Measurements from ENCODE around the gene KCNK5. TPM values are rescaled to one million over a fixed set of nuclear protein-coding genes. Genes with fewer than 3 reads are reported as not detected.

The KCNK5 gene
- polyA plus RNA-seq (2012; ENCODE audit: insufficient read length, low read depth), result 0.31 TPM

- TF ChIP-seq POLR2AphosphoS5 (IDR thresholded peaks at IDR 0.05; ENCODE audit: low read depth, low read length), result no peak
- TF ChIP-seq TAF1 (IDR thresholded peaks at IDR 0.05; ENCODE audit: borderline replicate concordance, insufficient read depth, low read length), result no peak
- no peak for TF ChIP-seq FOXP2 (optimal IDR thresholded peaks at IDR 0.05; ENCODE audit: borderline replicate concordance, extremely low read depth, extremely low read length, insufficient read depth)
- TF ChIP-seq SIN3A (IDR thresholded peaks at IDR 0.05; ENCODE audit: borderline replicate concordance, insufficient read depth, low read length), result no peak
- no peak for TF ChIP-seq REST (IDR thresholded peaks at IDR 0.05; ENCODE audit: insufficient read depth in 1 of 2, low read depth in 2 of 2, low read length in 2 of 2)
Observed at GRCh38 chr6:39228992-39229767, at the start of gene KCNK5. TSS of gene KCNK5 (minus strand) at chr6:39229475. CDS start at chr6:39229111, 364 bp downstream.

GRCh38 chr6:39276379-39276995 is 47.2 kb upstream of the KCNK5 start:
- no peak for TF ChIP-seq FOXP2 (optimal IDR thresholded peaks at IDR 0.05; ENCODE audit: borderline replicate concordance, extremely low read depth, extremely low read length, insufficient read depth)
- no peak for TF ChIP-seq POLR2AphosphoS5 (IDR thresholded peaks at IDR 0.05; ENCODE audit: low read depth, low read length)
- TF ChIP-seq SIN3A (IDR thresholded peaks at IDR 0.05; ENCODE audit: borderline replicate concordance, insufficient read depth, low read length), result no peak

- TF ChIP-seq SIN3A (IDR thresholded peaks at IDR 0.05; ENCODE audit: borderline replicate concordance, insufficient read depth, low read length) (no peak), TAF1 (IDR thresholded peaks at IDR 0.05; ENCODE audit: borderline replicate concordance, insufficient read depth, low read length) (no peak), POLR2AphosphoS5 (IDR thresholded peaks at IDR 0.05; ENCODE audit: low read depth, low read length) (no peak), REST (IDR thresholded peaks at IDR 0.05; ENCODE audit: insufficient read depth in 1 of 2, low read depth in 2 of 2, low read length in 2 of 2) (no peak), FOXP2 (optimal IDR thresholded peaks at IDR 0.05; ENCODE audit: borderline replicate concordance, extremely low read depth, extremely low read length, insufficient read depth) (no peak)
Observed at GRCh38 chr6:39274903-39275302, 45.6 kb upstream of the KCNK5 start.

GRCh38 chr6:39274471-39274870 is 45.2 kb upstream of the KCNK5 start:
- TF ChIP-seq SIN3A (IDR thresholded peaks at IDR 0.05; ENCODE audit: borderline replicate concordance, insufficient read depth, low read length) (no peak), POLR2AphosphoS5 (IDR thresholded peaks at IDR 0.05; ENCODE audit: low read depth, low read length) (no peak), FOXP2 (optimal IDR thresholded peaks at IDR 0.05; ENCODE audit: borderline replicate concordance, extremely low read depth, extremely low read length, insufficient read depth) (no peak), TAF1 (IDR thresholded peaks at IDR 0.05; ENCODE audit: borderline replicate concordance, insufficient read depth, low read length) (no peak), REST (IDR thresholded peaks at IDR 0.05; ENCODE audit: insufficient read depth in 1 of 2, low read depth in 2 of 2, low read length in 2 of 2) (no peak)

GRCh38 chr6:39273406-39273821 is 44.1 kb upstream of the KCNK5 start:
- TF ChIP-seq POLR2AphosphoS5 (IDR thresholded peaks at IDR 0.05; ENCODE audit: low read depth, low read length), result no peak
- TF ChIP-seq REST (IDR thresholded peaks at IDR 0.05; ENCODE audit: insufficient read depth in 1 of 2, low read depth in 2 of 2, low read length in 2 of 2), result no peak
- TF ChIP-seq TAF1 (IDR thresholded peaks at IDR 0.05; ENCODE audit: borderline replicate concordance, insufficient read depth, low read length), result no peak
- TF ChIP-seq FOXP2 (optimal IDR thresholded peaks at IDR 0.05; ENCODE audit: borderline replicate concordance, extremely low read depth, extremely low read length, insufficient read depth), result no peak
- TF ChIP-seq SIN3A (IDR thresholded peaks at IDR 0.05; ENCODE audit: borderline replicate concordance, insufficient read depth, low read length), result no peak

Measured in PFSK-1 (cell line).